ENCODE measurements around the gene RRP1.

RRP1 gene

DNA sequence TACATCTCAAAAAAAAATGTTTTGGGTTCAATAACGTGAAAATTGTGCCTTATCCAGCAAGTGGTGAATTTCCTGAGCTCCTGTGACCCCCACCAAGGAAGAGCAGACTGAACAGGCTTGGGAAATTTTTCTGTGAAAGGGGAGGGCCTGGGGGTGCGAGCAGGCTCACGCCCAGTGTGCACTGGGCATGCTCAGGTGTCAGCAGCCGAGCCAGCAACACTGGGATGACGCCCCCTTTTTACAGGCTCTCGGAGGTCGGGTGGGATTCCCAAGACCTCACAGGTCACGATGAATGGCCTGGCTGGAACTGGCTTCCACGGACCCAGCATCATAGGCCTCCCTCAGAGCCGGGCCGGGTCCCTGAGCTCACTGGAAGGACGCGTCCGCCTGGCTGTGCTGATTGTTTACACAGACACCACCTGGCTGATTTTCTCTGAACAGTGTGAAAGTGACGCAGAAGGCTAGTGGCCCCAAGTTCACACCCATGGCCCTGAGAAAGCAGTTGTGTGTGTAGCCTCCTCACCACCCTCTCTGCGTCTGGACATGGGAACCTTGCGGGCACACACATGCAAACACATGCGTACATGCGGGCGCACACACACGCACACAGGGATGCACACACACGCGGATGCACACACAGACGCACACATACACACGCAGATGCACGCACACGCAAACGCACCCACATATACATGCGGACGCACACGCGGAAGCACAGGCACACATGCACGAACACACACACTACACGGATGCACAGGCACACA lies 22.5 kb upstream of the RRP1 start:
- no peak for TF ChIP-seq Cebpa-rat (IDR thresholded peaks at IDR 0.05)
- 0 out of 2 replicates have a peak, but pooled peaks cover 8% of the 10 kb centered on the region for H3K9me3 ChIP-seq
- peaks cover 24% of the 10 kb centered on the region for H3K4me1 ChIP-seq
- no peak overlapping the region for H3K4me3 ChIP-seq
- H3K27me3 ChIP-seq, result no peaks in the 10 kb centered on the region
- H3K27ac ChIP-seq, result no peak overlapping the region
- peaks cover 7% of the 10 kb centered on the region; the same call in 1 of the 2 replicates for H3K36me3 ChIP-seq
- no peaks in the 10 kb centered on the region for H4K20me1 ChIP-seq
- no peak overlapping the region for H3K9ac ChIP-seq
- no peak overlapping the region for H3K4me2 ChIP-seq

DNA sequence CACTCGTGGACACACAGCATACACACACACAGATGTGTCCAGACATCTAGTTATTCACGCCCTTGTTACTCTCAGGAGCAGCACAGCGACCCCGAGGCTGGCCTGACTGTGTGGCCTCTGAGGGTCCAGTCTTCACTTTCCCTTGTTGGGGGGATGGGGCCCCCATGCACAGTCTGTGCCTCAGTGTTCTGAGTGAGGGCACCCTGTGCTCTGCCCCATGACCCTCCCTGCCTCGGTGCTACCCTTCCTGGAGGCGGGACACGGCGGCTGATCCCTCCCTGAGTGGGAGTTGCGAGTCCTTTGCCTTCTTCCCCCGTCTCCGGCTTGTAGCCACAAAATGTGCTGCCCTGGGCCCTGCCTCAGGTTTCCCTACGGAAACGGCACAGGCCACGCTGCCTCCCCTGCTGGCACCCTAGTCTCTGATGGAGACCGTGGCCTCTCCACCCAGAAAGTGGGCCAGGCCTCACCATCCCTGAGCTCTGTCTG lies 21.8 kb upstream of the RRP1 start:
- Histone ChIP-seq H3K9ac (no peak overlapping the region), H3K27ac (no peak overlapping the region), H3K4me1 (peaks cover 30% of the 10 kb centered on the region), H3K27me3 (no peaks in the 10 kb centered on the region), H3K36me3 (peaks cover 9% of the 10 kb centered on the region; the same call in 1 of the 2 replicates), H3K4me2 (no peak overlapping the region), H4K20me1 (no peaks in the 10 kb centered on the region), H3K9me3 (0 out of 2 replicates have a peak, but pooled peaks cover 8% of the 10 kb centered on the region), H3K4me3 (no peak overlapping the region)
- TF ChIP-seq Cebpa-rat (IDR thresholded peaks at IDR 0.05), result no peak

DNA sequence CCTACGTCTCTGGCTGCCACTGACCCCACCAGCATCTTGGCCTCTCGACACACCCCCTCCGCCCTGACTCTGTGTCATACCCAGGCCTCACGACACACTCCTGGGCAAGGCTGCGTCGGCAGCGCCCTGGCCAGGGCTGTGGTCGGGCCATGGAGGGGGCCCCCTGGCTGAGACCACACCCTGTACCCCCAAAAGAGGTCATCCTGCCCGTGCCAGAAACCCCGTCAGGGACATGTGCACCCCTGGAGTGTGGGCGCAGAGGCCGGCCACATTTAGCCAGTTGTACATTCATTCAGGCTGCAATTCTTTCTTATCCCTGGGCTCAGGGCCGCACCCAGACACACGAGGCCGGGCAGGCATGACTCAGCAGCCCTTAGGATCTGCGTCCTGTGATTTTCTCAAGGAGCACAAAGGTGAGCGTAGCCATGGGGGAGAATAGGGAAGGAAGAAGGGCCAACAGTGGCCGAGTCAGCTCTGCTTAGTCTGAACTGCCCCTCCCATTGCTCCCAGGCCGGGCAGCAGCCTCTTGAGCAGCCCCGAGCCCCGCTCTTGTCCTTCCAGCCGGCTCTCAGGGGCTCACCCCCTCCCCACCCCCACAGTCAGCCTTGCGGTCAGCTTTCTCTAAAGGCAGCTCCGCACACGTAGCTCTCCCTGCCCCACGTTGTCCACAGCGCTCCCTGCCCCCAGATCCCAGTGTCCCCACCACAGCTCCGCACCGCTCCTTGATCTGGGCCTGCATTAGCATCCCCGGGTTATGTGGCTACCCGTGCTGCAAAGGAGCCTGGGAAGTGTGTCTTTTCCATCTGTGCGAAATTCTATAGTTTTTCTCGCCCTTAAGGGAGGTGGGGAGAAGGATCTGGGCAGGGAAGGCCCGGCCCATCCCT lies 21.2 kb upstream of the RRP1 start:
- Histone ChIP-seq H3K4me1 (peaks cover 37% of the 10 kb centered on the region), H3K36me3 (peaks cover 12% of the 10 kb centered on the region), H3K9ac (no peak overlapping the region), H3K9me3 (0 out of 2 replicates have a peak, but pooled peaks cover 8% of the 10 kb centered on the region), H3K4me2 (no peak overlapping the region), H3K27me3 (no peaks in the 10 kb centered on the region), H3K27ac (no peak overlapping the region), H3K4me3 (no peak overlapping the region), H4K20me1 (peaks cover 6% of the 10 kb centered on the region; the same call in 1 of the 2 replicates)
- TF ChIP-seq Cebpa-rat (IDR thresholded peaks at IDR 0.05), result no peak

DNA sequence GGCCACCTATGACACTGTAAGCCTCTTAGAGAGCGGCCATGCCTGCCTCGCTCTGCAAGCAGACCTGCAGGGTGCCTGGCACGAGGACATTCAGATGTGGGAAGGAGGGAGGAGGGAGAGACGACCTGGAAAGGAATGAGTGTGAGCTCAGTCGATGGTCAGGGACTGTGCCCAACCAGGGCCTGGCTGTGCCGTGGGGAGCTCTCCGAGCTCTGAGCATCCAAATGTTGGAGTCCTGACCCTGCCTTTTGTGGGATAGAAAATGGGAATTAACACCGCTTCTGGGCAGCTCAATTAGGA lies 20.6 kb upstream of the RRP1 start:
- Histone ChIP-seq H3K36me3 (peaks cover 16% of the 10 kb centered on the region), H3K9me3 (0 out of 2 replicates have a peak, but pooled peaks cover 8% of the 10 kb centered on the region), H3K9ac (no peak overlapping the region), H3K27me3 (no peaks in the 10 kb centered on the region), H3K4me1 (peaks cover 43% of the 10 kb centered on the region), H3K4me2 (no peak overlapping the region), H3K4me3 (no peak overlapping the region), H4K20me1 (peaks cover 12% of the 10 kb centered on the region; the same call in 1 of the 2 replicates), H3K27ac (no peak overlapping the region)
- no peak for TF ChIP-seq Cebpa-rat (IDR thresholded peaks at IDR 0.05)

DNA sequence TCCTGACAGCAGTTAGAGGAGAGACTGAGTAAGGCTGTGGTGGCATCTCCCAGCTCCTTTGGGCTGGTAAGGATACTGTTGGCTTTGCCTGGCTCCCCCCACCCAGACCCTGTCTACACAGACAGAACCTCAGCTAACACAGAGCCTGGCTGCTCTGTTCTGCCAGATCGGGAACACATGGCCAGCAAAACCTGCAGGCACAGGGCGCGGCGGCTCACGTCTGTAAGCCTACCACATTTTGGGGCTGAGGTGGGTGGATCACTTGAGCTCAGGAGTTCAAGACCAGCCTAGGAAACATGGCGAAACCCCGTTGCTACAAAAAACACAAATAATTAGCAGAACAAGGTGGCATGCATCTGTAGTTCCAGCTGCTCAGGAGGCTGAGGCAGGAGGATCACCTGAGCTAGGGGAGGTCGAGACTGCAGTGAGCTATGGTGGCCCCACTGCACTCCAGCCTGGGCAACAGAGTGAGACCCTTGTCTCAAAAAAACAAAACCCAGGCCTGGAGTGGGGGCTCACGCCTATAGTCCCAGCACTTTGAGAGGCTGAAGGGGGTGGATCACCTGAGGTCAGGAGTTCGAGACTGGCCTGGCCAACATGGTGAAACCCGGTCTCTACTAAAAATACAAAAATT lies 19.9 kb upstream of the RRP1 start:
- H3K4me3 ChIP-seq, result no peak overlapping the region
- H3K4me2 ChIP-seq, result no peak overlapping the region
- peaks cover 46% of the 10 kb centered on the region for H3K4me1 ChIP-seq
- no peaks in the 10 kb centered on the region for H3K27me3 ChIP-seq
- TF ChIP-seq Cebpa-rat (IDR thresholded peaks at IDR 0.05), result no peak
- H3K9ac ChIP-seq, result no peak overlapping the region
- H3K36me3 ChIP-seq, result peaks cover 22% of the 10 kb centered on the region
- H4K20me1 ChIP-seq, result peaks cover 17% of the 10 kb centered on the region
- no peak overlapping the region for H3K27ac ChIP-seq
- 0 out of 2 replicates have a peak, but pooled peaks cover 8% of the 10 kb centered on the region for H3K9me3 ChIP-seq

DNA sequence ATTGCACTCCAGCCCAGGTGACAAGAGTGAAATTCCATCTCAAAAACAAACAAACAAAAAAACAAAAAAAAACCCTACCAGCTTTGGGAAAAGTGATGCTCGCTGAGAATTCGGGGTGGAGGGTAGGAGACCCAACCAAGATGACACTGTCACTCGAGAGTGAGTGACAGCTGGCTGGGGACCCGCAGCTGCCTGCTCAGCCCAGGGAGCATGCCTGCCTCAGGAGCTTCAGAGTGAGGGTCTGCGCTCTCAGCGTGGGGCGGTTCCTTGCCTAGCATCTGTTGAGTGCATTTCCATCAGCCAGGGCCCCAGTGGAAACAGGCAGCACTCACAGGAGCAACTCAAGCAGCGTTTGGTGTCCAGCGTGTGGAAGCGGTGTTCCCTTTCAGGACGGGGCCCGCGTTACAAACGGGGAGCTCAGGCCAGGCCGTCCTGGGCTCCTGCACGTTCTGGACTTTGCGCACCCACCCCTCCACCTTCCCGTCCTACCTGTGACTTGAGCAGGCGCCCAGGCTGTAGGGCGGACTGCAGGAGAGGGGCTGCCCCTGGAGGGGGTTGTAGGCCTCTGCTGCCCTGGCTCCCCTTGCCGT lies 19.2 kb upstream of the RRP1 start:
- Histone ChIP-seq H3K27me3 (no peaks in the 10 kb centered on the region), H3K4me2 (peak overlapping the region; percentile 90), H3K9me3 (0 out of 2 replicates have a peak, but pooled peaks cover 8% of the 10 kb centered on the region), H3K9ac (no peak overlapping the region), H4K20me1 (peaks cover 24% of the 10 kb centered on the region), H3K4me1 (peaks cover 52% of the 10 kb centered on the region), H3K4me3 (no peak overlapping the region), H3K27ac (no peak overlapping the region), H3K36me3 (peaks cover 23% of the 10 kb centered on the region)
- no peak for TF ChIP-seq Cebpa-rat (IDR thresholded peaks at IDR 0.05)

DNA sequence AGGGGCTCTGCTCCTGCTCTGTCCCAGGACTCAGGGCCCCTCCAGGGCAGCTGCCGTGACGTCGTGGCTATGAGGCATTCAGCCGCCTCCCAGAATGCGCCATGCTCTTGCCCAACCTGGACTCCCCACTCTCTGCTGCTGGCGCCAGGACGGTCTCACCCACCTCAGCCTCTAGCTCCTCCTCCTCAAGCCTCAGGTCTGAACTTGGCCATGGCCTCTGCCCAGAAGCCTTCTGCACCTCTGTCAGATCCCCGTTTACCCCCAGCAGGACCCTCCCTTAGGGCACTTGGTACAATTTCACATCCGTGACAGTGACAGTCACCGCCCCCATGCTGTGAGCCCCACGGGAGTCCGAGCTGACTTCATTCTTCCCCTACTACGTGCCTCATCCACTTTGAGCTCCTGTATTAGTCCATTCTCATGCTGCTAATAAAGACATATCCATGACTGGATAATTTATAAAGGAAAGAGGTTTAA lies 18.1 kb upstream of the RRP1 start:
- Histone ChIP-seq H3K4me3 (no peak overlapping the region), H3K27me3 (no peaks in the 10 kb centered on the region), H3K9me3 (0 out of 2 replicates have a peak, but pooled peaks cover 8% of the 10 kb centered on the region), H4K20me1 (peaks cover 32% of the 10 kb centered on the region), H3K4me2 (peak overlapping the region; percentile 90), H3K9ac (no peak overlapping the region), H3K4me1 (peaks cover 58% of the 10 kb centered on the region), H3K27ac (peak overlapping the region; percentile 49), H3K36me3 (peaks cover 23% of the 10 kb centered on the region)
- no peak for TF ChIP-seq Cebpa-rat (IDR thresholded peaks at IDR 0.05)

DNA sequence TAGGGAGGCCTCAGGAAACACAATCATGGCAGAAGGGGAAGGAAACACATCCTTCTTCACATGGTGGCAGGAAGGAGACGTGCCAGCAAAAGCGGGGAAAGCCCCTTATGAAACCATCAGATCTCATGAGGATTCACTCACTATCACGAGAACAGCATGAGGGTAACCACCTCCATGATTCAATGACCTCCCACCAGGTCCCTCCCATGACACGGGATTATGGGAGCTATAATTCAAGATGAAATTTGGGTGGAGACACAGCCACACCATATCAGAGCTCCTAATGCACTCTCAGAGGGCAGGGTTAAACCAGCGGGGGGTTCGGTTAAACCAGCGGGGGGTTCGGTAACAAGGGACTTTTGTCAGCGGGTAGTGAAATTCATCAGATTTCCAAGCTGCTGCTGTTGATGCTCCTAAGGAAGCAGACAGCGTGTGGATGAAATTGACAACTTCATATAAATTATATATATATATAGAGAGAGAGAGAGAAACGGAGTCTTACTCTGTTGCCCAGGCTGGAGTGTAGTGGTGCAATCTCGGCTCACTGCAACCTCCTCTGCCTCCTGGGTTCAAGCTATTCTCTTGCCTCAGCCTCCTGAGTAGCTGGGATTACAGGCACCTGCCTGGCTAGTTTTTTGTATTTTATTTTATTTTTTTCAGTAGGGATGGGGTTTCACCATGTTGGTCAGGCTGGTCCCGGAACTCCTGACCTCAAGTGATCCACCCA lies 17.5 kb upstream of the RRP1 start:
- TF ChIP-seq Cebpa-rat (IDR thresholded peaks at IDR 0.05), result no peak
- Histone ChIP-seq H3K4me3 (no peak overlapping the region), H3K36me3 (peaks cover 23% of the 10 kb centered on the region), H3K27ac (0 out of 2 replicates have a peak overlapping the region, but pooled peaks have one; percentile 49), H4K20me1 (peaks cover 32% of the 10 kb centered on the region), H3K4me2 (peak overlapping the region; percentile 90), H3K27me3 (no peaks in the 10 kb centered on the region), H3K9me3 (0 out of 2 replicates have a peak, but pooled peaks cover 8% of the 10 kb centered on the region), H3K9ac (no peak overlapping the region), H3K4me1 (peaks cover 58% of the 10 kb centered on the region)
